CD4-positive, alpha-beta T cell treated with Interleukin-1 beta for 1 hour (primary cell): ENCODE data around the gene DDX25.

Experiments used
- DNase-seq, 2 donors: peaks; one replicate each; pipeline ENCODE4 v3.0.0-alpha.2; 2020 to 2022

DDX25 gene

DNA sequence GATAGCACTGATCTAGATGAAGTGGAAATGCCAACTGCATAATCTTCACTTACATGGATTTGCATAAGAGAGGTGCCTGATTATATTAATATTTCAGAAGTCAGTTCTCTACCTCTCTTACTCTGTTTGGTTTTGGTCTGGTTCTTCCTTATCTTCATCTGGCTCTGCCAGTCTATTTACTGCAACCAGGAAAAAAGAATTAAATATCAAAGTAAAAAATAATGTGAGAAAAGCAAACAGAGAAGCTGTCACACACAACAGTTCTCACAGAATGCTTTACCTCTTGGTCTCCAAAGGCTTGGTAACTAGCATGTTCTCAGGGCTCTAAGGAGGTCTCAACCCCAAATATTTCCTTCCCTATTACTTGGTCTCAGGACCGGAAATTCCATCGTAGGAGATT lies 48.3 kb downstream of the DDX25 start:
- DNase-seq, result no peak

DNA sequence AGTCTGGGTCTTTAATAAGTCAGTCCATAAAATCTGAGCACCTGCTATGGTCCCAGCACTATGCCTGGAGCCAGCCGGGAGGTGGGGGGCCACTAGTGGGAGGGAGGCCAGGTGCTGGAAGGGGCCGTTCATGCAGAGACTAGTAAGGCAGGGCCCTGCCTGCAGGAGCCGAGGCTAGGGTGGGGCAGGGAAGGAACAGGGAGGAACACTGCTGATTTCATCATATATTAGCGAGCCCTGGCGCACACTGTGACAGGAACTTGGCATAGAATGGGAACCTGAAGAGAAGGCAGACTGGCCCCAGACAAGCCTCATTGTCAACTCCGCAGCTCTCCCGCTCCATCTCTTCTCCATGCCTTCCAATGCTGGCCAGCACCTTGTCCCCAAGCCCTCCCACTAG lies 48.7 kb downstream of the DDX25 start:
- no peak for DNase-seq

DNA sequence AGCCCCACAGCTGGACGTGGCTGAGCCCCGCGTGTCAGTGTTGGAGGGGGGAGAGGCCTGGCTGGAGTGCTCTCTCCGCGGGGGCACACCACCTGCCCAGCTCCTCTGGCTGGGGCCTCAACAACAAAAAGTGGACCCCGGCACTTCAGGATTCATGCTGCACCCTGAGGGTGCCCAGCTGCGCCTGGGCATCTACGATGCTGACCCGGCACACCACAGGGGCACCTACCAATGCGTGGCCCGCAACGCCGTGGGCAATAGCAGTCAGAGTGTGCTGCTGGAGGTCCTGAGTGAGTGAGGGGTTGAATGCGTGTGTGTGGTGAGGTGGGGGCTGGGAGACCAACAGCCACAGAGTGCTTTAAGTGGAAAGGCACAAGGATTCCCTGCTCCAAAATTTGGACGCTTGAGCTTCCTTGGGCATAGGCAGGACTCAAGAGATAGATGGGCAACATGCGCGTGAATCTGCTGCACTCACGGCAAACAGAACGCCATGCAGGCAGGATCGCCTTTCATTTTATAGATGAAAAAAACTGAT lies 49.2 kb downstream of the DDX25 start:
- no peak for DNase-seq

DNA sequence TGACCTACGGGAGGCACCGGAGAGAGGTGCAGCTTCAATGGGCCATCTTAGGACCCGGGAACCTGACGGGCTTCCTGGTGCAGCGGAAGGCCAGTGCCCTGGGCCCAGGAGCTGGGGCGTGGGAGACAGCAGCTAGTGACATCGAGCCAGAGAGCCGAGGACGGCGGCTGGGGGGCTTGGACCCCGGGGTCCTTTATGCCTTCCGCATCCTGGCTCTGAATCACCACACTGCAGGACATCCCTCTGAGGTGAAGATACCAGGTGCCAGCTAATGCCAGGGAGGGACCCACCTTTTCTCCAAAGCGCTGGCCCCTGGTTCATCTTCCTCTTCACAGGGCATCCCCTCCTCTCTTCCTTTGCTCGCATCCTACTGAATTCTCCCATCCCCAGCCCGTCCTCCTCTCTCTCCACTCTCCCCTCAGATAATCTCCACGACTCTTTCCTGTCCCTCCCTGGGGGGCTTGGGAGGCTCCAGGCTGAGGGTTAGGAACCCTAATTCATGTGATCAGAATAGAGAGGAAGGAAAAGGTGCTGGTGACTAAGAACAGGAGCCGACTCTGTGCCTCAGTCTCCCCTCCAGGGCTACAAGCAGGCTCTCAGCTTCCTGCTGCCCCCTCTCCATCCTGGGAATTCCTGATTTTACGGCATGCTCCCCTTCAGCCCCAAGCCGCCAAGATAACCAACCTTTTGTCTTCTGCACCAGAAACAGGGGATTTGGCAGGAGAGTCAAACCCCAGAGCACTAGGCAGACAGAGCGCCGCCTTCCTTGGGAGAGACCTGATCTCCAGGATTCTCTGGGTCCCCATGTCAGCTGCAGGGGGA lies 50.0 kb downstream of the DDX25 start:
- no peak for DNase-seq

DNA sequence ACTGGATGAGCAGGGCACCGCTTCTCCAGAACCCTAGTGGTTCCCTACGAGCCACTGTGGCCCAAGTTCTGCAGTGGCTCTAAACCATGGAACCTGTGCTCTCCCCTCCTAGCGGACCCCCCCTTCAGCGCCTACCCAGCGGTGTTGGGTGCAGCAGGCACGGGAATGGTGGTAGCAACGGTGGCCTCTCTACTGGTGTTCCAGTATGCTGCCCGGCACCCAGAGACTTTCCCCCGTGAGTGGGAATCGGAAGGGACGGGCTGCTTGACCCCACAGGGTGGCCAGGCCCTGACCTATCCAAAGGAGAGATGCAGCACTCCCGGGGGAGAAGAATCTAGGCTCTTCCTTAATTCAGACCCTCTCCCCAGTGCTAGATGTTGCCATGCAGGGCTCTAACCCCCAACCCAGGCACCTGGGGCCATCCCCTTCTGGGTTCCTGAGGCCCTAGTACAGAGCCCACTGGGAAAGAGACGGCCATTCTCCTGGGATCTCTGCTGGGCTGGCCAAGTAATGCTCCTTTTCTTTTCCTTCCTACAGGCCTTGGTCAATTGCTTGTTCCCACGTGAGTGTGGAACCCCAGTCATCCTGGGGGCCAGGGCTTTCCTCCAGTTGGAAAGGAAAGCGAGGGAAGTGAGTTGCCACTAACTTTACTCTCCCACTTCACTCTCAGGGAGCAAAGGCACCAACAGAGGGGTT lies 50.8 kb downstream of the DDX25 start:
- no peak for DNase-seq

DNA sequence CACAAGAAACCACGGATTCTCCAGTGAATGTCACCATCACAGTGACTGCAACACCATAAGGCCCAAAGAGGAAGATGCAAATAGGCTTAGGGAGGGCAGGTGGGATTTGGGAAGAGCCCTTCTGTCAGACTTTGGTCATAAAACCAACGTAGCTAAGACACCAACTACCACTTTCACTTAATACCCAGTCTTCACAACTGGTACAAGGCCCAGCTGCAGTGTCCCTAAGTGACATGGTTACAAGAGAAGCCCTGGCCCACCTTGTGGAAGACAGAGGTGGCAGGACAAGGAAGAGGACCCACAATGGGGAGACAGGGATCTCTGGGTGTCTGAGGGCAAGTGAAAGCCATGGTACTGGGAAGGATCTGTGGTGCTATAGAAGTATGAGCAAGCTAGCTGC lies 51.5 kb downstream of the DDX25 start:
- DNase-seq, result no peak

DNA sequence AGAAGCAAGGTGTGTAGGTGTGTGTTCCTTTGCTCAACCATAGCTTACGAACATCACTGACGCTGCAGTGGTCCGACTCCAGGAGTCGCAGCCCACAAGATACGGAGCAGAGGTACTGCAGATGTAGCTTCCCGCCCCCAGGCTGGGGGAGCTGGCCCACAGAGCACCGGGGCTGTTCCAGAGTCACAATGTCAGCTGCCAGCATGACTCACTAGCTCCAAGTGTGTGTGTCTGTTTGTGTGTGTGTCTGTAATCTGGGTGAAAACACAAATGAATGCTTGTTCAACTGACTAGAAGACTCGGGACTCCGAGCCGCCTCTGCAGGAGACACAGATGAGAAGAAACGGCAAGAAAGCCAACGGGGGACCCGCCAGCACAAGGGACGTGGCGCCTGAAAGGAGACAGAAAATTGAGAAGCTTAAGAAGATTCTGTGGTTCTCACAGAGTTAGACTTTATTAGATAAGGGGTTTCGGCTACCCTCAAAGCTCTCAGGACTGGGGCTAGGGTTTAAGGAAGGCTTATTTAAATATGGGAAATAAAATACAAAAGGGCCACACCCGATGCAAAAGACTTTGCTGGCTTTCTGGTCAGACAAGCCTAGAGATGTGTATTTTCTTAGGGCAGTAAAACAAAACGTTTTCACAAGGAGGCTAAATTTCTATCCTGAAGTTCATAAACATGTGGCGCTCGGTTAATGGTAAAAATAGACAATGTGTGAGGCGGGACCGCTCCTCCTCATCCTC lies 52.3 kb downstream of the DDX25 start:
- no peak for DNase-seq

DNA sequence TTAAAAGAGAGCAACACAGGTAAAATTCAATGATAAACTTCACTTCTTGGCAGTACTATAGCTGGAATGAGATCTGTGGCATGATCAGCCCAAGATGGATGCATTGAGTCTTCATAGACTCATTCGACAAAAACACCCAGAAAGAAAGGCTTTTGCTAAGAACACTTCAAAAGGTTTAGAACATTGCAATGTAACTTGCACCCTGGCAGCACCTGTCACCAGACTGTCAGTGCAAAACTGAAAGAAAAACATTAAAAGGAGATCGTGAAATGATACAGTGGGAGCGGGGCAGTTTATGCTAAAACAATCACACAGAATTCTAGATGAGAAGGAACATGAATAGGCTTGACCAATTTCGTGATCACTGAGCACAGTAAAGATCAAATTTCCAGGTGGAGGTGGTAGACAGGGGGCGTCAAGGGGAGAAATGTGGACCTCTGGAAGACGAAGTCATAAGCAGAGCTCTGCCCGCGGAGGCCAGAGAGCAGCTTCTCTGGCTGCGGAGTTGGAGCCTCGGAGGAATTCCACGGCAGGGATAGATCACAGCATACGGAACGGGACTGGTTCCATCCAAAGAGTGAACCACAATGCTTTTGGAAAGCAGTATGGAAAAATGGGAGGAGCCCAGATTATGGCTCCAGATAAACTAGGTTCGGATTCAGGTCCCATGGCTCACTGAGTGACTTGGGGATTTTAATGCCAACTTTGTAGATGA lies 53.5 kb downstream of the DDX25 start:
- no peak for DNase-seq

DNA sequence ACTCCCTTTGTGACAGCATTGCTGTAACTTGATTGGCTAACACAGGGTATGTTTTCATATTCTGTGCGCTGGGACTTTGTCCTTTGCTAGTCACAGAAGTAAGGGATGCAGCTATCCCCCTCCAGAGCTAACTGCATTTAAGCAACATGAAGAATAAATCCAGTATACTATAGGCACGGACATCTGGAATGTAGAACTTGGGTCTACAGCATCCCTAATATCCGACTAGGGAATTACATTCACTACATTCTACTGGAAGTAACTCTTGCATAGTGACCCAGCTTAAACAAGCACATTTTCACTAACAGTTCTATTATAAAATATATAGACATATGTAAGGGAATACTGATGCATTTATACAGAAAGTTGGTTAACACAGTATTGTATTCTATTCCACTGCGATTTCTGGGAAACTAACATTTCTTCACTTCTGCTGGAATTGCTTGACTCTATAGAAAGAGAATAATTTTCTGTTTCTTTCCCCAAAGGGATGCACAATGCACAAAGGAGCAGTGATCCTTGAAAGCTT lies 54.6 kb downstream of the DDX25 start:
- no peak for DNase-seq

DNA sequence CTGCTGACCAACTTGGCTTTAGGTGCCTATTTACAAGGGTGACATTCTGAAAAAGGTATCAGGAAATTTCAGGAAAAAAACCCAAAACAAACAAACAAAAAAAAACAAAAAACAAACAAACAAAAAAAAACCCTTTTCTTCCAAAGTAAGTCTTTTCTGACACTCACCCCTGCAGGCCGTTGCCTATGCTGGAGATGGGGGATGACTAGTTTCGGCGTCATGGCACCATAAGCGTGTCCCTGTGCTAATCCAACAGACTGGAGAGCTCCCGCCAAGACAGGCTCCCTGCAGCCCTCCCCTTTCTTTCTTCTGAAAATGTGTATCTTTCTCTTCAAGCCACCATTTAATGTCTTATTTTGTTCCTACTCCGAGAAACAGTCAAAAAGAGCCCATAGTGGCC lies 55.2 kb downstream of the DDX25 start:
- no peak for DNase-seq

DNA sequence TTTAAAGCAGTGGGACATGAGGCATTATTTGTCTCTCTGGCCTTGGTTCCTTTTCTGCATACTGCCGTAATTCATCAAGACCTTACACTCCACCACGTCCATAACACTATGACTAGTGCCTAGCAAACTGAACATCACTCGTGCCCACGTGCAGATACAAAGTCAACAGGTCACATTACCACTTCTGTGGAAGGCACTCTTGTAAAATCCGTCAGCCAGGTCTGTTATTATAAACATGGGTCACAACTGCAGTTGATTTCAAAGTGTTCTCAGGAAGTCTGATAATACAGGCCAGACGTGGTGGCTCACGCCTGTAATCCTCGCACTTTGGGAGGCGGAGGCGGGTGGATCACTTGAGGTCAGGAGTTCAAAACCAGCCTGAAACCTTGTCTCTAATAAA lies 55.6 kb downstream of the DDX25 start:
- DNase-seq, result no peak

DNA sequence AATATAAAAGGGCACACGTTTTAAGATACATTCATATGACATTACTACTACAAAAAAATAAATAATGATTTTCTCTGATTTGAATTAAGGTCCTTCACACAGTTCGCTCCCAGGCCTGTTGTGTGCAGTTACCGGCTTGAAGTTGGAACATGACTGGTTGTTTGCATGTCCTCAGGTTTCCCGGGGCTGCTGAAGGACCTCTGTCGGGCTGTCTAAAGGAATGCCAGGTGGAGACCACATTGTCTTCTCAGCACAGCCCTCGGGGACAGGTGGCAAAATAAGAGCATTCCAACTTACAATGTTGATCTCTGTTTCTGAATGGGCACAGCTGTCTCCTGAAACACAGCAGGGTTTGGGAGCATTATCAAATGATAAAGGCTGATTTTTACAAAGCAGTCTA lies 56.5 kb downstream of the DDX25 start:
- no peak for DNase-seq

DNA sequence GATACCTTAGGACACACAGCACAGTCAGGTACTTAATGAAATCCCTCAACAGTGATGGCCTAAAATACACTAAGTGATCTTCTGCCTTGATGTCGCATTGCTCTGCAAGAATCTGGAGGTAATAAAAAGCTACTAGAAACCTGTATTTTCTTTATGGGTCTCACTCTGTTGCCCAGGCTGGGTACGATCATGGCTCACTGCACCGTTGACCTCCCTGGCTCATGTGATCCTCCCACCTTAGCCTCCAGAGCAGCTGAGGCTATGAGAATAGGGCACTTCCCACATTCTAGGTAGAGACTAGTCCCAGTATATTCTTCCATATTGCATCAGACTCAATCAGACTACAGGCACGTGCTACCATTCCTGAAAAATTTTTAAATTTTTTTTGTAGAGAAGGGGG lies 63.2 kb downstream of the DDX25 start:
- DNase-seq, result no peak

DNA sequence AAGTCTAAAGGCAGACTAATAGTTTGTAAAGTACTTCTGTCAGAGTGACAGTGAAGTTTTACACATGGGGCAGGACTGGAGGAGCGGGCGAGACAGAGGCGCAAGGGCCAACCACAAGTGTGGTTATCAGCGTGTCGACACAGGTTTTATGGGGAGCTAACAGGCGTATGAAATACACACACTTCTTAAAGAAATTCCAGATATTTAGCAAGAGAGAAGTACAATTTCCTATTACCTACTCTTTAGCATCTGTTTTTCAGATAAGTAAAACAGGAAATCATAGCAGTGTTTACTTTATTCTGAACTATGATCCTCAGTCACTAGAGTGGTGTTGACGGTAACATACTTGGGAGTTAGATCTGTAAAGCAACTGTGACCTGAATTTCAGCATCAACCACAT lies 64.0 kb downstream of the DDX25 start:
- no peak for DNase-seq

DNA sequence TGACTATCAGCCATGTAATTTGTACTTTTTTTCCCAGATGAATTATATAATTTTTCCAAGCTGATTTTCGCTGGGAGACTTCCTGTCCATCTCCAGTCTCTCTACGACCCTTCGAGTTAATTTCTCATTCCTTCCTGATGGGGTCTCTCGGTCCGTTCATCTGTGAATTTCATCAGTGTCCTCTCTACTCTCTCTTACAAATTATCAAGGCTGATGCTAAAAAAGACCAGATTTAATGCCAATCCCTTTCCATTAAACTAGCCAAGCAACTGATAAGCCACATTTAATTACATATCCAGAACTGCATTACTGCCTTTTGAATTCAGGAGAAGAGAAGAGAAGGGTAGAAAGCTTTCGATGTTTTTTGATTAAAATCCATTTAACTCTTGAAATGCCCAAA lies 67.3 kb downstream of the DDX25 start:
- no peak for DNase-seq

DNA sequence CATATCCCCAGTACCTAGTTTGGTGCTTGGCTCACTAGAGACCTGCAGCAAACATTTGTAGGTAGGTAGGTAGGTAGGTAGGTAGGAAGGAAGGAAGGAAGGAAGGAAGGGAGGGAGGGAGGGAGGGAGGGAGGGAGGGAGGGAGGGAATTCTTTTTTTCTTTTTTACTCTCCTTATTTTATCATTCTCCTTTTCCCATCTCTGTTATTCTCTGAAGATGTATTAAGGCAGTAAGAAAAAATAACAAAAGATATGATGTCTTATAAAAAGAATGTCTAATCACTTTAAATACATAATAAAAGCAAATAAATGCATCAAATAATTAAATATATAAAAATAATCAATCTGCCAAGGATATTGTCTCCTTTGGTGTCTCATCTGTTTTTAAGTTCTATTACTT lies 70.0 kb downstream of the DDX25 start:
- DNase-seq, result no peak

DNA sequence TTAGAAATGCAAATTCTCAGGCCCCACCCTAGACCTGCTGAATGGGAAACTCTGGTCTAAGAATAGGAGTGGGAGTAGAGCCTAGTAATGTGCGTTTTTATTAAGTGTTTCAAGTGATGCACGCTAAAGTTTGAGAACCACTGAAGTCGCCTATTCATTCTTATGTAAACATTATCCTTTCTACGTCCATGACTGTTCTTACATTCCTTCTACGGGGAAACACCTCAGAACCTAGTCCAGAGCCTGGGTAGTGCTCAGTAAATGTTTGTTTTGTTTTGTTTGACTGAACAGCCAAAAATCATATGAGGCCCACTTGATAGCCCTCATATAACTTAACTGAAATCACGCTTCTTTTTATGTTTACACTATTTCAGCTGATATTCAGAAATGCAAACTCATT lies 71.3 kb downstream of the DDX25 start:
- DNase-seq, result no peak

DNA sequence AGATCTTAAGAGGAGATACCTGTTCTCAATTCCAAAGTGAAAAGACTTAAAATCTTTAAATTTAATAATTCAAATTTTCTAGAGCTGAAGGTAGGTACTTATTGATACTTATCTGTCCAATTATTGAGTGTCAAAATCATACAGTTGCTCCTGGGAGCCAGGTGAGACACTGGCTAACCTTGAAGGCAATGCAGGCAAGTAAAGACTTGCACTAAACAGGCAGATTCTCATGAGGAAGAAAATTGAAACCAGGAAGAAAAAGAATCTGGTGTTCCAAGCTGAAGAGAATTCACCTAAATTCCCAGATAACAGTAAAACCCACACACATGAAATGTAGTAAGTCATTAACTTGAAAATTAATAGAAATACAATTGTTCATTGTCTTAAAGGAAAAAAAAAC lies 71.8 kb downstream of the DDX25 start:
- no peak for DNase-seq

DNA sequence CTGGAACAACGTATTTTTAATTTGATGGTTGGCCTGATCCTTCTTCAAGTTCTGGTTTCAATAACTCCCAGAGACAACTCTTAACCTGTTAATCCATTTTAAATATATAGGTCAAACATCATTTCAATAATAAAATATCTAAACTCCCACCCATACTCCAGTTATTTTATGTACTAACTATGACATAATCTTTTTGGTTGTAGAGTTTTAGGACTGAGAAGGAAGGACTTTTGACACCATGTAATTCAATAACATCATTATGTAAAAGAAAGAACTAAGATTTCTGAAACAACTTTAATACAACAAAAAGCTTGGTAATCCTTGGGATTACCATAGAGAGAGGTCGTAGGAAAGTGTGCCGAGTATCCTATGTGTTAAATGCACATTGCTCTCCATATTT lies 73.0 kb downstream of the DDX25 start:
- DNase-seq, result no peak

DNA sequence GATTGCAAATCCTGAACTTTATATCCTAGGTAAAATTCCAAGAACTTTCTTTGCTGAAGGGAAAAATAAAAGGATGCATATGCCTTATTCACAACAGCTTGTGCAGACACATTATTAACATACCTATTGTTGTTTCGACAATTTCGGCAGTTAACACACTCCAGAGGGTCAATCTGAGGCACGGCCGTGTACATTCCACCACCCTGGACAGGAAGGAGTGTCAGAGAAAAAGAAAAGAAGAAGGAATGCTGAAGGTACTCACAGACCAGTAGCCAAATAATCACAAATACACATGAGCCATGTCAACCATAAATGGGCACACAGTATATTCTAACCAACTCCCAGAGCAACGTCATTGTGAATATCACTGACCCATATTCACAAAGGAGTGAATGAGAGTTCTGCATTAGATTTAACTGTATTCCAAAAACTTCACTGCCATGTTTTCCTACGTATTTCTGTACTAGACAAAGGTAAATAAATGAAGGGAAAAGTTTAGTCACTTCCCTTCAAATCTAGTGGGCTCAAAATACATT lies 73.9 kb downstream of the DDX25 start:
- no peak for DNase-seq
